Muscle layer of colon (tissue), 2 donors: ENCODE data around the gene SLC1A1.
A peak's percentile ranks its signal among the peaks of the same experiment; 100 is the strongest.

Source experiments
- H3K27ac ChIP-seq: one replicate; pipeline ENCODE4 v1.7.0; 2013; ENCODE audit warnings: low read depth, mild to moderate bottlenecking, low read length, moderate library complexity
- H3K27me3 ChIP-seq, 2 donors: one replicate each; pipeline ENCODE4 v1.7.0; 2013; ENCODE audit warnings: low read length in 2 of 2, mild to moderate bottlenecking in 2 of 2; ENCODE audit not compliant: insufficient read depth in 2 of 2, control insufficient read depth in 1 of 2
- H3K36me3 ChIP-seq: one replicate; pipeline ENCODE4 v1.7.0; 2013; ENCODE audit warnings: mild to moderate bottlenecking, low read length; ENCODE audit not compliant: insufficient read depth
- H3K4me1 ChIP-seq: one replicate; pipeline ENCODE4 v1.7.0; 2013; ENCODE audit warnings: mild to moderate bottlenecking, low read length; ENCODE audit not compliant: insufficient read depth
- H3K4me3 ChIP-seq, 2 donors: one replicate each; pipeline ENCODE4 v1.7.0; 2013; ENCODE audit warnings: low read length in 2 of 2, low read depth in 1 of 2, mild to moderate bottlenecking in 1 of 2, moderate library complexity in 1 of 2
- H3K9ac ChIP-seq: one replicate; pipeline ENCODE4 v1.7.0; 2013; ENCODE audit warnings: low read length
- H3K9me3 ChIP-seq: one replicate; pipeline ENCODE4 v1.7.0; 2013; ENCODE audit warnings: mild to moderate bottlenecking, low read length
- donor health status: abdominal sarcoma.
- donor health status: Adenocarcinoma of cecum.

The SLC1A1 gene

DNA sequence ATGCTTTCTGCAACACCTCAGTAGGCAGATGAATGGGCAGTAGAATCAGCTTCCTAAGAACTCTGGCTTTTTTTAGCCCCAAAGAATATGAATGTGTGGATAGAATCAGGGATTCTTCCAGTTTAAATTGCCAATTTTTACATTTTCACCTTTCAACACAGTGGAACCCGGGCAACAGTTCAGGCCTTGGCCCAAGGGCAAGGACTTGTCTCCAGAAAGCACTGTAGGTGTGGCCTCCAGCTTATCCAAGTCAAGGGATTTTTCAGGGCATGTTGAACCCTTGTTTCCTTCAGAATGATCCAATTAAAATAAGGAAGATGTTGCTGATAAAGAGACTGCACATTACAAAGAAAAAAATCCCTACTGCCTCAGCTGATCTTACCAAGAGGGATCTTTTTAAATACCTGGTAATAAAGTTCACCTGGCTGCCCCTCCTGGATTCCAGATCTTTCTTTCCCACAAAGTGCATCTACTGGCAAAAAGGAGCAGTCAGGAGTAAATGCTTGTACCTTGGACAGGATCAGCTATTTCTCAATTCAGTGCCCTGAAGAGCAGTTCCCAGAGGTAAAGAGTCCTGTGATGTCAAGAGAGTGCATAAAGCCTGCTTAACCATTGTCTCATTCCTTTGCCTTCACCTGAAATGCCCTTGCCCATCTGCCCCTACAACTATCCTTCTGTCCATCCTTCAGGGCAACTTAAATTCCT is 91.7 kb downstream of the SLC1A1 start:
- H3K27me3 ChIP-seq: no peaks in the 10 kb centered on the region

DNA sequence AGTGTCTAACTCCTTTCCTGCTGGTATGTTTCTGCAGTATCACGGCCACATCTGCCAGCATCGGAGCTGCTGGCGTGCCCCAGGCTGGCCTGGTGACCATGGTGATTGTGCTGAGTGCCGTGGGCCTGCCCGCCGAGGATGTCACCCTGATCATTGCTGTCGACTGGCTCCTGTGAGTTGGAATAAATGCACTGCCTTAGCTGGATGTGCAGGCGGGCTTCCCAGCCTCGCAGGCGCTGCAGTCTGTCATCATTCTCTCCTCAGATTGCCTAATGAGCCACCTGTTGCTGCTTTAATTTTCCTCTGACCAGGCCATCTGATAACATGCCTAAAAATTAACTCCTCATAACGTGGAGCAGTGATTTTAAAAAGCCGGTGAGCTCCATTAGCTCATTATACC is 92.7 kb downstream of the SLC1A1 start:
- peaks cover 12% of the 10 kb centered on the region for H3K36me3 ChIP-seq
- no peak overlapping the region for H3K9ac ChIP-seq
- no peaks in the 10 kb centered on the region for H3K27me3 ChIP-seq
- no peaks in the 10 kb centered on the region for H3K9me3 ChIP-seq
- no peak overlapping the region for H3K27ac ChIP-seq
- H3K4me3 ChIP-seq: no peak overlapping the region
- H3K4me1 ChIP-seq: no peaks in the 10 kb centered on the region

More for the DNA sequence above, 91.7 kb downstream of the SLC1A1 start:
- Histone ChIP-seq H3K9ac (no peak overlapping the region), H3K9me3 (no peaks in the 10 kb centered on the region), H3K4me3 (no peak overlapping the region), H3K4me1 (no peaks in the 10 kb centered on the region), H3K27ac (no peak overlapping the region), H3K36me3 (peaks cover 13% of the 10 kb centered on the region)

DNA sequence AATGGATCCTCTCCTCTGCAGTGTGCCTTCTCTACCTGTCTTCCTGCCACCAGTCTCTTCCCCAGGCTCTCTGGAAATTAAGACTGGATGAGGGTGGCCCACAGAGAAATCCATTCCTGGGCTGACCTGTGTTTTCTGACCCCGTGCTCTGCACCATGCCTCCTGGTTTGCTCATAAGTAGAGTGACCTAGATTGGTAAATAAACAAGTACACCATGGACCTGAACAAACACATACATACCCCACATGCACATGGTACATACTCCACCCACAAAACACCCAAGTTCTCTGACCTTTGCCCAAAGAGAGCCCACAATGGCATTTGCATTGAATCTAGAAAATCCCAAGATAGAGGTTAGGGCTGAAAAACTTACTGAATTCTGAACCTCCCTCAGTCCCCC is 94.4 kb downstream of the SLC1A1 start:
- Histone ChIP-seq H3K4me3 (no peak overlapping the region), H3K27me3 (no peaks in the 10 kb centered on the region), H3K36me3 (peaks cover 12% of the 10 kb centered on the region), H3K4me1 (peaks cover 14% of the 10 kb centered on the region), H3K27ac (no peak overlapping the region), H3K9ac (no peak overlapping the region), H3K9me3 (no peaks in the 10 kb centered on the region)

DNA sequence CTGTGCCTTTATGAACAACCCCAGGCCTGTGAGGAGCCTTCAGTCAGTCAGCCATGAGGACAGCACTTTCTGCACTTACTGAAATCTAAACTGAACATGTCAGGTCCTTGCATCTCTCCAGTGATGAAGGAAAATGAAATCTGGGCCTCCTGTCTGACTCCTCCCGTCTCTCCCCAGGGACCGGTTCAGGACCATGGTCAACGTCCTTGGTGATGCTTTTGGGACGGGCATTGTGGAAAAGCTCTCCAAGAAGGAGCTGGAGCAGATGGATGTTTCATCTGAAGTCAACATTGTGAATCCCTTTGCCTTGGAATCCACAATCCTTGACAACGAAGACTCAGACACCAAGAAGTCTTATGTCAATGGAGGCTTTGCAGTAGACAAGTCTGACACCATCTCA is 94.9 kb downstream of the SLC1A1 start:
- H3K9ac ChIP-seq: no peak overlapping the region
- H3K36me3 ChIP-seq: peaks cover 12% of the 10 kb centered on the region
- H3K27ac ChIP-seq: no peak overlapping the region

DNA sequence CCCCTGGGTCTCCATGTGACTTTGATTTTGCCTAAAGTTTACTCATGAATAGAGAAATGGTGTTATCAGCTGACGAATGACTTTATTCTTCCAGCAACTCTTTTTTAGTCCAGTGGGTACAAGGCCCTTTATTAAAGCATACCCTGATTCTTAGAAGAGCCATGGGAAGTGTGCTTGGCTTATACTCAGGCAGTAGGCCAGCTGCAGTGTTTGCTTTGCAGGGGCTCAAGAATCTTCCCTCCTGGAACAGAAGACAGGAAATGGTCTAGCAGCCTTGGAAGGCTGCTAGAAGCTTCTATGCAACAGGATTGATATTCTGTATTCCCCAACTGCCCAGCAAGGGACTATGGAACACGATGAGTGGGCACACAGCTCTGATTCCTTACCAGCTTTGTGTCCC is 98.5 kb downstream of the SLC1A1 start:
- H3K36me3 ChIP-seq: peaks cover 11% of the 10 kb centered on the region
- H3K9me3 ChIP-seq: no peaks in the 10 kb centered on the region
- peaks cover 36% of the 10 kb centered on the region for H3K4me1 ChIP-seq
- no peak overlapping the region for H3K27ac ChIP-seq
- no peak overlapping the region for H3K4me3 ChIP-seq
- no peaks in the 10 kb centered on the region for H3K27me3 ChIP-seq
- no peak overlapping the region for H3K9ac ChIP-seq

More for the DNA sequence above, 94.9 kb downstream of the SLC1A1 start:
- Histone ChIP-seq H3K4me1 (peaks cover 19% of the 10 kb centered on the region), H3K9me3 (no peaks in the 10 kb centered on the region), H3K27me3 (no peaks in the 10 kb centered on the region), H3K4me3 (no peak overlapping the region)

DNA sequence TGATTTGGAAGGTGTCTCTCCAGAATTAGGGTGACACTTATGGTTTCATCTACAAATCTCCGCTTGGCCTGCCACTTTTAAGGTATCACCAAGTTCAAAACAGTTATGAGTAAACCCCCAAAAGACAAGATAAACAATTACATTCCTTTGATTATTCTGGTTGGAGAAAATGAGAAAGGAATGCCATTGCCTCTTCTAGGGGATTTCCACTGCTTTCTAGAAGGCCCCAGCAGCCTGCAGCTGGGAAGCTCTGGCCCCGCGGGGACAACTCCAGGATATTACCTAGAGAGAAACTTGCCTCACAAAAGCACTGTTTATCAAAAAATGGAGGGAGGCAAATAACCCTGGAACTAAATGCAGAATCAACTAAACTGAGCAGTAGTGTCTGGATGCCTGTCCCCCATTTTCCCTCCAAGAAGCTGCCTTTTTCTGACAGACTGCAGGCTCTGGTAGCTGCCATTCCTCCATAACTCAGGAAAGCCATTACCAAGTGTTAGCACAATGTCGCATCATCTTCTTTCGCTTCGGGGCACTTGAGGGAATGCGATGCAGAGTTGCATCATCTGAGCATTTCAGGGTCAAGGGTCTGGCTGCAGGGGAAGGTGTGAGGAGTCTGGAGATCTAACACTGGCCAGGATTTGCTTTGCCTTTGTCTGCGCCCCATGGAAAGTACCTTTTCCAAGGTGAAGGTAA is 100.3 kb downstream of the SLC1A1 start:
- H3K36me3 ChIP-seq: no peaks in the 10 kb centered on the region
- no peak overlapping the region for H3K9ac ChIP-seq
- no peaks in the 10 kb centered on the region for H3K27me3 ChIP-seq
- peak overlapping the region in 1 of 2 donors; percentile 32 for H3K4me3 ChIP-seq
- H3K9me3 ChIP-seq: no peaks in the 10 kb centered on the region
- peaks cover 36% of the 10 kb centered on the region for H3K4me1 ChIP-seq
- H3K27ac ChIP-seq: peak overlapping the region; percentile 58

DNA sequence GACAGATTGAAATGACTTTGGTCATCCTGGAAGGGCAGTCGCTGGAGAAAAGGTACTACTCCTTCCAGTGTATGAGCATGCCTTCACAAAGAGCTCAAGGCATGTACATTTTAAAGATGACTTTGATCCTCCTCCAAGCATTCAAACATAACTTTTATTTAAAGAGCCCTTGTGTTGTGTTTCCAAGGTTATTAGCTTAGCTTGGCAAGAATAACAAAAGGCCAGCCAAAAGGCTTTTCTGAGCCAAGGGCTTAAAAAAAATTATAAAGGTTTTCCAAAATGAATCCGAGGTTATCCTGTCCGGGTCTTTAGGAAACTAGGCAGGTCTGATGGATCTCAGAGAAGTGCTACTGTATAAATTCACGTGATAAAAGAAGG is 100.8 kb downstream of the SLC1A1 start:
- Histone ChIP-seq H3K4me3 (peak overlapping the region in 1 of 2 donors; percentile 32), H3K9me3 (no peaks in the 10 kb centered on the region), H3K27ac (peak overlapping the region; percentile 58), H3K36me3 (no peaks in the 10 kb centered on the region), H3K9ac (no peak overlapping the region), H3K4me1 (peaks cover 41% of the 10 kb centered on the region), H3K27me3 (no peaks in the 10 kb centered on the region)

DNA sequence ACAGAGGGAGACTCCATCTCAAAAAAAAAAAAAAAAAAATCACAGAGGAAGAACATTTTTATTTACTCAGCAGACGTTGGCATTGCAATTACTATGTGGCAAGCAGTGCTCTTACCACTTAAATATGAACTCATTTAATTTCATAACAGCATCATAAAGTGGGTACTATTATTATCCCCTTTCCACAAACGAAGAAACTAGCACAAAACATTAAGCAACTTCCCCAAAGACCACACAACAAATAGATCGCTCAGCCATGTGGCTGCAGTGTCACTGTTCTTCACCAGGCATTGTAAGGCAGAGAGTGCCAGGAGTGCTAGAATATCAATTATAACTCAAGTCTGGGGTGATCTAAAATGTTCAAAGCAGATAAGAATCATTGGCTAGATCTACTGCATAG is 102.0 kb downstream of the SLC1A1 start:
- Histone ChIP-seq H3K9ac (no peak overlapping the region), H3K9me3 (no peaks in the 10 kb centered on the region), H3K36me3 (no peaks in the 10 kb centered on the region), H3K4me1 (peaks cover 48% of the 10 kb centered on the region), H3K27me3 (no peaks in the 10 kb centered on the region), H3K4me3 (no peak overlapping the region), H3K27ac (no peak overlapping the region)

DNA sequence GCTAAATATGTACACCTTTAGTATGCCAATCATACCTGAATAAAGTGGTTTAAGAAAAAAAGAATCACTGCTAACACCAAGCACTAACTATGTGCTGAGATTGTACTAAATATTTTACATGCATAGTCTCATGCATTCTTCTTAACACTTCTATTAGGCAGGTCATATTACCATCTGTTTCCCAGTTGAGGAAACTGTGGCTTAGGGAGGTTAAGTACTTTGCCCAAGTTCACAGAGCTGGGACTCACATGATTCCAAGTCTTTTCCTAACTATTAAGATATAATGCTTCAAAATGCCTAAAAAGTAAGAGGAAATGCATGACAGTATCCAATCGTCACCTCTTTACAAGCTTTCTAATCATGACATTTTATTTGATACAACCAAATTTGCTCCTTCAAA is 102.6 kb downstream of the SLC1A1 start:
- Histone ChIP-seq H3K36me3 (no peaks in the 10 kb centered on the region), H3K4me1 (peaks cover 53% of the 10 kb centered on the region), H3K9me3 (no peaks in the 10 kb centered on the region), H3K4me3 (no peak overlapping the region), H3K9ac (no peak overlapping the region), H3K27me3 (no peaks in the 10 kb centered on the region), H3K27ac (no peak overlapping the region)

DNA sequence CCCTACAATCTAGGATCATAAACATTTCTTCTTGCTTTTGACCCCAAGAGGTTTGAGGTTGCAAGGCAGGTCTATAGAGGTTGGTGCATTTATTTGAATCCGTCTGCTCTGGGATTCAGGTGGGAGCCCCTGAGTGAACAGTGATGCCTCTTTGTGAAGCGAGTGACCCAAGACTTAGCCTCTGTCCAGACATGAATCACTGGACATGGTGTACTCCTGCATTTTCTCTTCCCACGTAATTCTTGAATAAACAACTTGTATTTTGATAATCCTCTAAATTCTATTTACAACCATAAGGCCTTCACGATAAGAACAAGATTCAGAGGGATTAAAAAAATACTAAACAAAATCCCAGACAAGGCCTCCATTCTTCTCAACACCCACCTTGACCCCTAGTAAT is 104.3 kb downstream of the SLC1A1 start:
- Histone ChIP-seq H3K27ac (no peak overlapping the region), H3K4me3 (no peak overlapping the region), H3K27me3 (no peaks in the 10 kb centered on the region), H3K36me3 (no peaks in the 10 kb centered on the region), H3K9ac (no peak overlapping the region), H3K4me1 (peaks cover 43% of the 10 kb centered on the region), H3K9me3 (no peaks in the 10 kb centered on the region)

DNA sequence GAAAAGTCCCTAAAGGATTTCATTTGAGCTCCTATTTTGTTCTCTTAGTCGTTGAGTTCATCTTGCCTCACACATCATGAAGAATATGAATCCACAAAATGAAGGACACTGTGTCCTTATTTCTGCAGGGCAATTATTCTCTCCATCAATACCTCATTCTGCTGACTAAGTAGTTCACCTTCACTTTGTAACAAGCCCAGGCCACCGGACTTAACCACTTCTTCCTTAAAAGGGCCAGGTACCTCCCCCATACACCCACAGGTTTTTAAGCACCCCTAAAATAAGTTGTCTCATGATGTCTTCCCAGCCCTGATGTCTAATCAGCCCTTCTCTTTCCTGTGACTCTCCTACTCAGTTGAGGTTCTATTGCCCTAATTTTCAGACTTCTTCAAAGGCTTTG is 104.7 kb downstream of the SLC1A1 start:
- Histone ChIP-seq H3K27me3 (no peaks in the 10 kb centered on the region), H3K27ac (no peak overlapping the region), H3K4me1 (peaks cover 39% of the 10 kb centered on the region), H3K4me3 (no peak overlapping the region), H3K9me3 (no peaks in the 10 kb centered on the region), H3K9ac (no peak overlapping the region), H3K36me3 (no peaks in the 10 kb centered on the region)
